SU-DHL-6 (cell line): ENCODE measurements around the gene SNX9.

Source experiments
- EZH2phosphoT487 ChIP-seq: fragments of 200-600 bp; sonication (generic), shearing (Covaris generic); conservative IDR thresholded peaks from 2 replicates; pipeline ENCODE4 v1.6.1; 2018; ENCODE audit warnings: mild to moderate bottlenecking, antibody characterized with exemption, low read length, moderate library complexity, mixed read lengths
- TF ChIP-seq, protein P1 (sequence below): fragments of 200-600 bp; sonication (generic); IDR thresholded peaks from one replicate; pipeline ENCODE4 v1.5.1; 2017; ENCODE audit warnings: antibody characterized with exemption, mild to moderate bottlenecking, low read length, moderate library complexity; ENCODE audit not compliant: insufficient read depth, poor library complexity, severe bottlenecking

DNA sequence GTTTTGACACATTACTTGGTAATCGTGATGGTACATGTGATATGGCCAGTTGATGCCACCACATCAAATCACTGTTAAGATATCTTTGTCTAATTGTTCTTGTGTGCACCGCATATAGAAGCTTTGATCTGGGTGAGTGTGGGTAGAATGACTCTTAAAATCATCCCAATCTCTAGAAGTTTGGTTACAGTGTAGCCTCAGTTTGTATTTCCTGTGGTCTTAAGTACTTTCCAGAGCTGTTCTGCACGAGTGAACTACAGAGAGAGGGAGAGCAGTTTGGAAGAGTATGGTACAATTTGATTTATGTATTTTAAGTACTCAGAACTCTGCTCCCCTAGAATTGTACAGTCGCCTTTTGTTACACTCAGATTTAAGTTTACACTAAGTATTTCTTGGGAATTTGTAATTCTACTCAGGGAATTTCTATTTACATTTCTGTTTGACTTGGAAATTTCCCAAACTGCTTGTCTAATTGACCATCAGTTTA, 37.5 kb downstream of the SNX9 start:
- TF ChIP-seq EZH2phosphoT487, result no peak
- TF ChIP-seq, protein P1, sequence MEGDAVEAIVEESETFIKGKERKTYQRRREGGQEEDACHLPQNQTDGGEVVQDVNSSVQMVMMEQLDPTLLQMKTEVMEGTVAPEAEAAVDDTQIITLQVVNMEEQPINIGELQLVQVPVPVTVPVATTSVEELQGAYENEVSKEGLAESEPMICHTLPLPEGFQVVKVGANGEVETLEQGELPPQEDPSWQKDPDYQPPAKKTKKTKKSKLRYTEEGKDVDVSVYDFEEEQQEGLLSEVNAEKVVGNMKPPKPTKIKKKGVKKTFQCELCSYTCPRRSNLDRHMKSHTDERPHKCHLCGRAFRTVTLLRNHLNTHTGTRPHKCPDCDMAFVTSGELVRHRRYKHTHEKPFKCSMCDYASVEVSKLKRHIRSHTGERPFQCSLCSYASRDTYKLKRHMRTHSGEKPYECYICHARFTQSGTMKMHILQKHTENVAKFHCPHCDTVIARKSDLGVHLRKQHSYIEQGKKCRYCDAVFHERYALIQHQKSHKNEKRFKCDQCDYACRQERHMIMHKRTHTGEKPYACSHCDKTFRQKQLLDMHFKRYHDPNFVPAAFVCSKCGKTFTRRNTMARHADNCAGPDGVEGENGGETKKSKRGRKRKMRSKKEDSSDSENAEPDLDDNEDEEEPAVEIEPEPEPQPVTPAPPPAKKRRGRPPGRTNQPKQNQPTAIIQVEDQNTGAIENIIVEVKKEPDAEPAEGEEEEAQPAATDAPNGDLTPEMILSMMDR, result no peak
